HT1080 (cell line): ENCODE results near the gene SPATS1. TPM values are rescaled to one million over a fixed set of nuclear protein-coding genes. Genes with fewer than 3 reads are reported as not detected.

Experiments used
- DNase-seq: peaks from one replicate; pipeline ENCODE4 v3.0.0-alpha.2; 2015; ENCODE audit warnings: low read depth
- polyA plus RNA-seq, 2 experiments: library from polyadenylated mRNA; depleted of rRNA; stranded (reverse); fragments of >200 nt; gene quantifications; 2 replicates each; pipeline ENCODE4 v1.2.3, GENCODE V29; 2015
- total RNA-seq: library from RNA; depleted of rRNA; stranded (reverse); fragments of >200 nt; shearing (Covaris generic); gene quantifications from 2 replicates; pipeline ENCODE4 v1.2.3, GENCODE V29; 2014; rRNA removed

Gene SPATS1, protein sequence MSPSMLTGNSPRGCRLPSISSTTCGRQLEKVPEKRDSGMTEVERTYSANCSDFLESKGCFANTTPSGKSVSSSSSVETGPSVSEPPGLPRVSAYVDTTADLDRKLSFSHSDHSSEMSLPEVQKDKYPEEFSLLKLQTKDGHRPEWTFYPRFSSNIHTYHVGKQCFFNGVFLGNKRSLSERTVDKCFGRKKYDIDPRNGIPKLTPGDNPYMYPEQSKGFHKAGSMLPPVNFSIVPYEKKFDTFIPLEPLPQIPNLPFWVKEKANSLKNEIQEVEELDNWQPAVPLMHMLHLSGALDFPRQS
- not detected in 2 replicates for total RNA-seq
- polyA plus RNA-seq (2015; cell fraction: cytosol; rRNA removed): not detected in 2 replicates
- polyA plus RNA-seq (2015; cell fraction: nucleus; rRNA removed): not detected in 2 replicates

DNA sequence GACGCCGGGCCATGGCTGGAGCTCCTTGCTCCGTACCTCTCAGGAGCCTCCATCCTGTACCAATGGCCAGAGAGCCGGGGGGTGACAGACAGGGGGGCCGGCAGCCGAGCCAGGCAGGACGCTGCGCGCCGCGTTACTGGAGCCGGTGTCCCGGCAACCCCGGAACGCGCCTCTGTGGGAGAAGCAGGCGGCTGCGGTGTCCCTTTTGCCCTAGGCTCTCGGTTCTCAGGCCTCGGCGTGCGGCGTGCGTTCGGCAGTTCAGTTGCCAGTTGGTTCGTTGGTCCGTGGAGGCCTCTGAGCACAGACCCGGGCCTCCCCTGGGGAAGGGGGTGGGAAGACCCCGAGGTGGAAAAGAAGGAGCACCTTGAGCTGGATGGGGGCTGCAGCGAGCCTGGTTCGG lies at the start of gene SPATS1:
Gene SPATS1, plus strand, starts transcription at position 162 of the 400 bp plus-strand sequence. CDS start 446 bp downstream, outside the sequence.
- DNase-seq: no peak

DNA sequence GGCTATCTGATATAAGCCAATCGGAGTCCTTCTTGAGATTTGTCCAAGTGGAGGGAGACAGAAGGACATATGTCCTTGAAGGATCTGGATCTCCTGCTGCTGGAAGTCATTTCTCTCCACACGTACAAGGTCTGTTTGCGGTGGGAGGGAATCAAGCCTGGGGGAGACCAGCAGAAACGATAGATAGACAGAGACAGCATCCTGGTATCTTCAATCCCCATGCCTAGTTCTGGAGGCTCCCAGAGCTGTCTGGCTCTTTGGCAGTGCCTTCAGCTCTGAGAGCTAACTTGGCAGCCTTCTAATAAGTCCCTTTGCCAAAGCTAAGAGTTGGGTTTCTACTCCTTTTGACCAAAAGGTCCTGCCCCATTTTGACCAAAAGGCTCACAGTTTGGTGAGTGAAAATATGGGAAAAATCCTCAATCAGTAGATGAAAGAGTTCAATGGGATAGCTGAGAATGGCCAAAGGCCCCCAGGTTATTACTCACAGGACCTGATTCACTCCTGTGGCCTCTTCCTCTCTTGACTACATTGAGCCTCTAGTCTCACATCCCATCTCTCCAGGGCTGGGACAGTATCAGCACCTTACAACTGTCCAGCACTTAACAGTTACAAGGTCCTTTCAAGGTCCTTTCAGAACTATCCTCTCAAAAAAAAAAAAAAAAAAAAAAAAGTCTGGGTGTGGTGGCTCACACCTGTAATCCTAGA lies 49.6 kb upstream of the SPATS1 start:
- DNase-seq: no peak

DNA sequence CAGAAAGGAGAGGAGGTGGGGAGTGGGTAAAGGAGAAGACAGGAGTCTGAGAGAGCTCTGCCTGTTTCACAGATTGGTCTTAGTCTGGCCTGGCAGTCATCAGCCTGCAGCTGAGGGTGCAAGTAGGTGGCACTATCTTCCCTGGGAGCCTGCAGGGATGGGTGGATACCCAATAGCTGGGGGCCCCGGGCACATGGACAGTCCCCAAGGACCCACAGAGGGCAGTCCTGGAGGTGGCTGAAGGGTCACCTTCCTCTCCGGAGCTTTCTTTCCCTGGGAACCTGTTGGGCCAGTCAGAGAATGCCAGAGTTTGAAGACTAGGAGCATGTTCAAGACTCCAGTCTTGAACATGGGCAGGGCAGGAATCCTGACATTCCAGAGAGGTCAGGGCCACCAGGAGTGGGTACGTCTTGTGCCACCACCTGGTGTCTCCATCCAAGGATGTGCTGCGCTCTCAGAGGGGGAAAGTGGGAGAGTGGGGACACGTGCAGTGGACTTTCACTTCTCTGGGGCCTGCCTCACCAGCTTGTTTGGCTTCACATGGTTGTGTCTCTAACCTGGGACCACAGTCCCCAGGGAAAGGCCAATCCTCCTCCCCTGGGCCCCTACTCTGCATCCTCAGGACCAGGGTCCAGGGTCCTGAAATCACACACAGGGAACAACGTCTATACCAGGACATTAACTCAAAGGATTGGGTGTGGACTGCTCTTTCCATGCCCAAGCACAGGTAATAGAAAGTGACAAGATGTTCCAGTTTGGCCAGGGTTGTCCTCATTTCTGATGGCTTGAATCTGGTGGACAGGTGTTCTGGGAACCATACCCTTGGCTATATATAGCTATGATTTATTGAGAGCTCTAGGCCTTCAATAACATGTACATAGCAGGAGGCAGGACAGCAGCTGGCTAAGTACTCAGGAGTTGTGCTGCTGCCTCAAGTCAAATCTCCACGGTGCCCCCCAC lies 47.3 kb upstream of the SPATS1 start:
- no peak for DNase-seq

DNA sequence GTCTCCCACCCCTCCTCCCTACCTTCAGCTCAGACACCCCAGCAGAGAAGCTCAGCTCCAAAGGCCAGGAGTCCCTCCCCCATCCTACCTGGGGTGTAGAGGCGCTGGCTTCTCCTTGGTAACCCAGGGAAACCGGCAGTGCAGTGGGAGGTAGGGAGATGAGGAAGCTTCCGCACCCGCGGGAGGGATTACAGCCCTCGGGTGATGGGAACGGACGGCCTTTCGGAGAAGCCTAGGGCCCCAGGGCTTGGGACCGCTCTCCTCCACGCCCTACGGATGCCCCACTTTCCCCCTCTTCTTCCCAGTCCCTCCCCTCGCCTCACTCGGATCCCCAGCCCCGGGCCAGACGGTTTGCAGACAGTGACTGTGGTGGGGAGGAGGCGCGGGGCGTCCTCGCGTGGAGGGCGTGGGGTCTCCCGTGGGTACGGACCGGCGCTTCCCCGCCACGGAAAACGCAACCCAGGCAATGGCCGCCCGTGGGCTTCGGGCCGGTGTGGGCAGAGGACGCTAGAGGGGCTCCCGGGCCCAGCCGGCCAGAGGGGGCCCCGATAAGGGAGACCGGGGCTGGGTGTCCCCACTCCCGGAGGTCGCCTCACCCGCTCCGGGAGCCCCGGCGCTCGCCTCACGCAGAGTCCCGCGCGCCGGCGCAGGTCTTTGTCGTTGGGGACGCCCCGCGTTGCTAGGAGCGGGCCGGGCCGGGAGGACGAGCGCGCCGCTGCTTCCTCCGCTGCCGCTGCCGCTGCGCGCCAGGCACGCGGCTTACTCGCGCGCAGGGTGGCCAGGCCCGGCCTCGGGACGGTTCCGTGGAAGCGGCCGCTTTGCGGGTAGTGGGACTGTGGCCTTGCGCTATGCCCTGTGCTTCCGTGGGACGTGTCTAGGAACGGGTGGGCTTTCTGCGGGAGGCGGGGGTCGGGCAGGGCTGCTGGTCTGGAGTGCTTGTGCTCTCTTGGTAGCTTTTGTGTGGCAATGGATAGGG lies 45.1 kb upstream of the SPATS1 start:
- DNase-seq: no peak

DNA sequence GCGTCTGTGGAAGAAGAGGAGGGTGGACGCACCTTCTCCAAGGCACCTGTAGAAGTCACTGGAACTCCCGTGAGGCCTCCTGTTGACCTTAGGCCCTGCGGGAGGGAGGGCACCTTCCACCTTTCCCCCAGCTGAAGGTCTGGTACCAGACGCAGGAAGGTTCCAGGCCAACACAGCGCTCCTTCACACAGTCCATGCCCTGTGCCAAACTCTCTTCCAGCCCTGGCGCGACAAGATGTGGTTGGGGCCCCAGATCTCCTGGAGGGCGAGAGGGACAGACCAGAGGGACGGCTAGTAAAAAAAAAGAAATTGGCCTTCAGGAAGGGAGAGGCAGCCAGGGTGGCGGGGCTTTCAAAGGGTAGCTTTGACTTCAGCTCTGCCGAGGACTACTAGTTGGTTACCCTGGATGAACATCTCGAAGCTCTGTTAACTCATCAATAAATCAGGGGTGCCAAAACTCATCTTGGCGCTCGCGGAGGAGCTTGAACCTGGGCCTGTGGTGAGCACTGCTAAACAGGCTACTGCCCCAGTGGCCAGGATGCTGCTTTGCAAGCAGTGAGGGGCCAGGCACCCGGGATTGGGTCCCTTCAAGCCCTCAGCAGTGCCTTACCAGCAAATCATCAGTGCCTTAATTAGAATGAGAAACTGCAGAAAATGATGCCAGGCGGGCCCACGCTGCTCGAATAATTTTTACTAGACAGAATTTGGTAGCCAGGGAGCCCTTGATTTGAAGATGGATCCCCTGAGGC lies 44.2 kb upstream of the SPATS1 start:
- DNase-seq: no peak

DNA sequence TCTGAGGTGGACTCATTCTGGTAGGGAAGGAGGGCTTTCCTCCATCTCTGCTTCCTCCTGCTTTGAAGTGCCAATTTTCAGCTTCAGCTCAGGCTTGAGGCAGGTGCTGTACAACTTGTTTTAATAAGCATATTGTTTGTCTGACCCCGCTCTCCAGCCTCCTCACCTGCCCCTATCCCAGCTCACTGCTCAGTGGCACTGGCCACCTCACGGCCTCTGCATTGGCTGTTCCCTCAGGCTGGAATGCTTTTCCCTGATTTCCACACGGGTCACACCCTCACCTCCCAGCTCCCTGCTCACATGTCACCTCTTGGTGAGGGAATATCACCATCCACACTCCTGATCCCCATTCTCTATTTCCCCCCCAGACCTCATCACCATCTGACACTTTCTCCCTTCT lies 43.6 kb upstream of the SPATS1 start:
- DNase-seq: no peak

DNA sequence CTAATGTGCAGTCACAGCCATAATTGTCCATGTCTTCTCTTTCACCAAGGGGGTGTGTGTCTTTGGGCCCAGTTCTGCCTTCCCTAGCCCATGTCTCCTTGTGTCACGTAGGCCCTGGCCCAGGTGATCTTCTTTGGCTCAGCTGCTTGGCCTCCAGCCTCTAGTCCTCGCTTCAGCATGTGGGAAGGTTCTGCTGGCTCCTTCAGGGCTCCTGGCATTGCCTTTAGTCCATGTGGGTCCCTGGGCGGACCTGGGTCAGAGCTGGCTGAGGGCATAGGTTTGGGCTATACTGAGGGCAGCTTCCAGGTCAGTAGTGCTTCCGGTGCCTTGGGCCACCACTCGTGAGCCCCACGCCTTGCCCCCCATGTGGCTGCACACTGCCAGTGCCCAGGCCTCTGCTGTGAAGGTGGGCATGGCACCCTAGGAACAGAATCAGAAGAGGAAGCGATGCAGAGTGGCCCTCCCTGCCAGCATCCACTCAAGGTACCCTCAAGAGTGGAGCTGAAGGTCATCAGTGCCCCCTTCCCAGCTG lies 42.1 kb upstream of the SPATS1 start:
- DNase-seq: no peak

DNA sequence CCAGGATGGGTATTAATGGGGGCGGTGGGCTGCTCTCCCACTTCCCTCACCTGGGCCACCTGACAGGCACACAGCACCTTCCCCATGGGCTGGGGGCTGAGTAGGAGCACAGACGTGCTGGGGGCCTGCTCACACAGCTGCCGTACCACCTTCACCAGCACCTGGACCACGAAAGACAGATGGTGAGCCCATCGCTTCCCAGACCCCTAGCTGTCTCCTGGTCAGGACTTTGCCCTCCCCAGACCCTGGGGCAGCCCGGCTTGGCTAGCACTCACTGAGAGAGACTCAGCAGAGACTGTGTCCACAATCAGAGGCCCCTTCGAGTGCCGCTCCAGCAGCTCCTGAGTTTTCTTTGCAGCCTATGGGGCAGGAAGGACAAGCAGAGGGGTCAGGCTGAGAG lies 41.3 kb upstream of the SPATS1 start:
- DNase-seq: no peak

DNA sequence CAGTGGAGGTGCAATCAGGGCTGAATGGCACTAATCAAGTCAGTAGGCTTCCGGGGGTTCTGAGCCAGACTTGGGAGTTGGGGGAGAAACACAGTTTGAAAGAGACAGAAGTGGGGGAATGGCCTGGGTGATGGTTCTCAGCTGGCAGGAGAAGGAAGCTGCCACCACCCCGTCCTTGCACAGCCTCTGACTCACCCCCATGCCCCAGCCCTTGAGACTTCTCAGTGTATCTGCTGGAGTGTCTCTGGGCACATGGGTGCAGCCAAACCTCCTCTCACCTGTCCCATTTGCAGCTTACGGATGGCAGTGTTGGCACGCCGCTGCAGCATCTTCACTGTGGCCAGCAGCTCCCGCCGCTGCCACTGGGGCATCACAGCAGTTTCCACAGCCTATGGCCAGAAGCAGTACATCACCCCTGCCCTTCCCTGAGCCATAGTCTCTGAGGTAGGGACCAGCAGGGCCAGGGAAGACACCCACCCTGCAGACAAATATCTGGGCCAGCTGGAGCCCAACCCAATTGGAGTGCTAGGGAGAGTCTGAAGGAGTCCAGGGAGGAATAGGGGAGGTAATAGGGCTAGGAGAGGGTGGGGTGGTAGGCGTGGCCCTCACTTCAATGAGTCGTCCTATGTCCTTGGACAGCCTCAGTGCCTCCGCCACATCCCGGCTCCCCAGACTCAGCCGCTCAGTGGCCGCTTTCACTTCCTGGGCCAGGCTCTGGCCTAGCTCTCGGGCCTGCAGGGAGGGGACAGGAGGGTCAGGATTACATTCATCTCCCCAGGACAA lies 40.5 kb upstream of the SPATS1 start:
- peak; percentile 34 for DNase-seq

DNA sequence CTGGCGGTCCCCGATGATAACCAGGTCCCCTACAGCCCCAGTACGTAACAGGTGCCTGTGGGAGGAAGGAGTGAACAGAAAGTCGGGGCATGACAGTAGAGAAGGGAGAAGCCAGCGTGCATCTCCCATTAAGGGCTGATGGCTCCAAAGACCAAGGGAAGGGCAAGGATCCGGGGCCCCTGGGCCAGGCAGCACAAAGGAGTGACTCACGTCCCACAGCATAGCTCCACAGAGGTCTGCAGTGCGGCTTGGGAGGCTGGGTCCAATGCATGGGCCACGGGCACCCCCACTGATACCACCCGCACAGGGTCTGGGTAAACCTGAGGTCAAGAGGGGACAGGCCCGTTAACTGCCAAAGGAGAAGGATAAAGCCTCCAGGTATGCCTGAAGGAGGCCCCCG lies 39.6 kb upstream of the SPATS1 start:
- no peak for DNase-seq

DNA sequence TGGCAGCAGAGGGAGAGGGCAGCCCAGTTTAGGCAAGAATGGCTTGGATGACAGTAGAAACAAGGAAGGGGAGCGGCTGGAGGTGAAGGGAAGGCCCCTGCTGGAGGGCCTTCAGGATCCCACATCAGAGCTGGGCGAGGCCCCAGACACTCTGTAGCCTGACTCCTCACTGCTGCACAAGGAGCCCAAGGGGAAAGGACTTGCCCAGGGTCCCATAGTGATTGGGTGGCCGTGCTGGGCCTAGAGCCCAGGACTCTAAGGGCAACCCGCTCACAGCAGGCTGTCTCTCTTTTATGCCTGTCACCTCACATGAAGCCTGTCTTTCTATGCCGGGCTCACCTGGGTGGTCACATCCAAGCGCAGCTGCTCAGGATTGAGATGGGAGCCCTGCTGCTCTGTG lies 38.6 kb upstream of the SPATS1 start:
- no peak for DNase-seq

DNA sequence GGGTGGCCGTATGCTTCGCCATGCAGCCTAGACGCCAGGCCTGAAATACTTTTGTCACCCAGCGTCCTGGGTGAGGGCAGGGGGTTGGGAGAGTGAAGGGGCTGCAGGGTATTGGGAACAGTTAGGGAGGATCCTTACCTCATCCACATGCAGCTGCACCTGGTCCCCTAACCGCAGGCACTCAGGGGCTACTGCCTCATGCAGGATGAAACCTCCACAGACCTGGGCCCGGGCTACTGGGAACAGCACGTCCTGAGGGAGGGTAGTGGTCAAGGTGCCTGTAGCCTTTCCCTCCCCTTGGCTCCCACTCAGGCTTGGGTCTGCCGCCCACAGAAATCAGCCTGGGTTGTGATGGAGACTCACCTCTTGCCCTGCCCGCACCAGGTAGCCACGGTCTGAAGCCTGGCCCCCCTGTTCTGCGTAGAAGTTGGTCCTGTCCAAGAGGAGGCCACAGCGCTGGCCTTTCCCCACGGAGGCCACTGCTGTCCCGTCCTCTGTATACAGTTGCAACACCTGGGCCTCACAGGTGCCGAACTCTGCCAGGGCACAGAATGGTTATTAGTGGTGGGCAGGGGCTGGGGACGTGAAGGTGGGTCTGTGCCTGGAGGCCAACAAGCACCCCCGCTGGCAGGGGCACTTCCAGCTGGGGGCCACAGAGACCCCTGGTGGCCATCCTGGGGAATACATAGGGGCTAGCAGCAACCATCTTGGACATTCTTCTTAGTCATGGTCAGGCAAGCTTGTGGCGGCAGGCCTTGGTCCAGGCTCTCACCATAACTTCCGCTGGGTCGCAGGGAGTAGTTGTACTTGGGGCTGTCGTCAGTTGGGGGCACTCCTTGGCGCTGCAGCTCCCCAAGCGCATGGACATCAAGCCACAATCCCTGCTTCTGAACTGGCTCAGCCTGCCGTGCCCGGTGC lies 37.9 kb upstream of the SPATS1 start:
- DNase-seq: peak; percentile 48

DNA sequence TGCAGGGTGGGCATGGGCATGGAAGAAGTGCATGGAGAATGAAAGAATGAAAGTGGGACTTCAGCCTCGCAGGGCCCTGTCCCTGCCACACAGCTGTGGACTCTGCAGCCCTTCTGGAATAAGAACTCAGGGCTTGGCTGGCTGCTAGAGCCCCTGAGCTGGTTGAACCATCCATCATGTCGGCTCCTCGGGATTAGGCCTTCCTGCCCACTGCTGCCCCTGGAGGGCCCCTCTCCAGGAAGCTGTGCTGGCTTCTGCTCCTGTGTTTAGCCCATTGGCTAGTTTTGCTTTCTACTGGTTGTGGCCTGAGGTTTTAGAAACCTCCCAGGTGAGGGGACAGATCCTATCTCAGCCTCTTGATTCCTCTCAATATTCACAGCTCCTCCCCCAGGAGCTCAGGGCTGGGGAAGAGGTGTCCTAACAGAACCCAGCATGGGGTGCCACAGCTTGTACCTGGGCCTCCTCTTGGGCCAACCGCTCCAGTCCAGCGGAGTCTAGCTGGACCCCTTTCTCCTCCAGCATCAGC lies 37.2 kb upstream of the SPATS1 start:
- no peak for DNase-seq

DNA sequence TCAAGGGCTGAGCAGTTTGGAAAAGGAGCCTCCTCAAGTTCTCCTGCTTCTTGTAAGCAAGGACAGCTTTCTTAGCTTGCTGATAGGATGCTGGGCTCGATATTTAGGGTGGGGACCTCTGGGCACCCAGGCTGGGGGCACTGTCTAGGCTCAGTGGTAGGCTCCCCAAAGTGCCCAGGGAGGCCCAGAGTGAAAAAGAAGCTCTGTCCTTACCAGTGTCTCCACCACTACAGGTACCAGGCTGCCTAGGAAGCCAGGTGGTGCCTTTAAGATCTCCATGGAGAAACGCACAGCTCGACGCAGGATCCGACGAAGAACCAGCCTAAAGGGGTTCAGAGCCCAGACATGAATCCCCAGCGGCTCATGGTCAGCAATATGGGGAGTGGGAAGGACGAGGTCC lies 35.7 kb upstream of the SPATS1 start:
- DNase-seq: no peak

DNA sequence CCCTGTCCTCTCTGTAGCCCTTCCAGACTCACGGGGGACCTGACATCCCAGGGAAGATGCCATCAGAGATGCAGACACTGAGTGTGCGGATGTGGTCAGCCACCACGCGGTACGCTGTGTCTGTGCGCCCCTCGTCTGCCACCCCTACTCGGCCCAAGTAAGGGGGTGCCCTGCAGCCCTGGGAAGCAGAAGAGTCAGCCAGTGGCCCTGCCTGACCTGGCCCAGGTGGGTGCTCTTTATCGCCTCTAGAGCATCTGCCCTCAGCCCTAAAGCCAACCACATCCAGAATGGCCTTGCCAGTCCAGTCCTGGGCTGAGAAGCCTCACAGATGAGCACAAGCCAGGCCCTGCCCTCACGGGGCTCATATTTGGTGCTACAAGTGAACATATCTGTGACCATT lies 35.2 kb upstream of the SPATS1 start:
- no peak for DNase-seq

DNA sequence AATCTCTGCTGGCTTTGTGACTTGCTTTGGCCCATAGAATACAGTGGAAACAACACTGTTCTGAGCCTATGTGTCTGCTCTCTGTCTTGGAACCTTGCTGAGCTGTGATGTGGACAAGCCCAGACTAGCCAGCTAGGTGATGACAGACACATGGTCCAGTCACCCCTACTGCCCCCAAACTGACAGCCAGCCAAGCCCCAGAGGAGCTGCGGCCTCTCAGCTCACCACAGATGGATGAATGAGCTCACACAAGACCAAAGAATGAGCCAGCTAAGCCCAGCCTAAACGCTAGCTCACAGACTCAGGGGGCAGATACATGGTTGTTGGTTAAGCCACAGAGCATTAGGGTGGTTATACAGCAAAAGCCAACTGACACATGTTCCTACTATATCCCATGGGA lies 33.4 kb upstream of the SPATS1 start:
- peak; percentile 36 for DNase-seq

DNA sequence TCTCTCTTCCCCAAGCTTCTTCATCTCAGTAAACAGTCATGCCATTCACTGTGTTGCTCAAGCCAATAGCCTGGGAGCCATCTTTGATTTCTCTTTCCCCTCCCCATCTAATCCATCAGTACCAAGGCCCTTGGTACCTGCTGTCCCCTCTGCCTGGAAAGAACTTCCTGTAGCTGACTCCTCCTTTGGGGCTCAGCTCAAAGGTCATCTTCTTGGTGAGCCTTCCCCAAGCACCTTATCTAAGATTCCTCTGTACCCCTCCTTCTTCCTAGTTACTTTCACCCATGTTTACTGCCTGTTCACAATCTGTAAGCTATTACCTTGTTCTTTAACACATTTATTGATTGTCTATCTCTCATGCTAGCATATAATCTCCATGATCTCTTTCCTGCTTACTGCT lies 32.8 kb upstream of the SPATS1 start:
- DNase-seq: no peak
